SK-N-SH treated with all-trans-retinoic acid at 6 μM for 48 hours (cell line): ENCODE data around the gene ARHGAP45.

Experiments used
- ARNTL ChIP-seq: fragments of 450-650 bp; formaldehyde crosslinking; IDR thresholded peaks from 2 replicates; pipeline ENCODE4 v1.5.0; 2020; ENCODE audit warnings: low read depth, mild to moderate bottlenecking, moderate library complexity, borderline replicate concordance
- CREB5 ChIP-seq: fragments of 250-450 bp; sonication (Bioruptor Pico); IDR thresholded peaks from 2 replicates; pipeline ENCODE4 v1.5.1; 2020; ENCODE audit warnings: low read depth, mild to moderate bottlenecking, moderate library complexity
- OSR1 ChIP-seq: fragments of 250-450 bp; sonication (Bioruptor Pico); IDR thresholded peaks from 2 replicates; pipeline ENCODE4 v1.8.0; 2022; ENCODE audit warnings: moderate library complexity, mild to moderate bottlenecking, inconsistent platforms
- PATZ1 ChIP-seq: fragments of 250-450 bp; sonication (Bioruptor Pico); IDR thresholded peaks from 2 replicates; pipeline ENCODE4 v1.8.0; 2020; ENCODE audit warnings: mild to moderate bottlenecking, moderate library complexity, borderline replicate concordance
- TCF4 ChIP-seq: fragments of 250-450 bp; sonication (Bioruptor Pico); IDR thresholded peaks from 2 replicates; pipeline ENCODE4 v1.8.0; 2021; ENCODE audit warnings: mild to moderate bottlenecking, moderate library complexity, borderline replicate concordance
- TOX ChIP-seq: fragments of 250-450 bp; sonication (Bioruptor Pico); IDR thresholded peaks from 2 replicates; pipeline ENCODE4 v1.8.0; 2021; ENCODE audit warnings: mild to moderate bottlenecking, moderate library complexity, borderline replicate concordance
- ZFP30 ChIP-seq: fragments of 450-650 bp; formaldehyde crosslinking; IDR thresholded peaks from 2 replicates; pipeline ENCODE4 v1.5.0; 2022; ENCODE audit warnings: mild to moderate bottlenecking, moderate library complexity
- ZNF565 ChIP-seq: fragments of 450-650 bp; formaldehyde crosslinking; conservative IDR thresholded peaks from 2 replicates; pipeline ENCODE4 v1.5.0; 2020; ENCODE audit warnings: low read depth, mild to moderate bottlenecking, moderate library complexity

DNA sequence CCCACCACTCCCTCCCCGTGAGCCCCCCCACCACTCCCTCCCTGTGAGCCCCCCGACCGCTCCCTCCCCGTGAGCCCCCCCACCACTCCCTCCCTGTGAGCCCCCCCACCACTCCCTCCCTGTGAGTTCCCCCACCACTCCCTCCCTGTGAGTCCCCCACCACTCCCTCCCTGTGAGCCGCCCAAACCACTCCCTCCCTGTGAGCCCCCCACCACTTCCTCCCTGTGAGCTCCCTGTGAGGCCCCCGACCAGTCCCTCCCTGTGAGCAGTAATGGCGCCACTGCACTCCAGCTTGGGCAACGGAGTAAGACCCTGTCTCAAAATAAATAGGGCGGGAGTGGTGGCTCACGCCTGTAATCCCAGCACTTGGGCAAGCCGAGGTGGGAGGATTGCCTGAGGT is 17.2 kb upstream of the ARHGAP45 start:
- TF ChIP-seq ZFP30 (no peak), TCF4 (no peak), ZNF565 (no peak), OSR1 (CRISPR knock-in tag) (no peak), PATZ1 (CRISPR knock-in tag) (no peak), TOX (no peak), CREB5 (CRISPR knock-in tag) (no peak), ARNTL (CRISPR knock-in tag) (no peak)
